ENCODE measurements around the gene ST8SIA2. TPM values are rescaled to one million over a fixed set of nuclear protein-coding genes. Genes with fewer than 3 reads are reported as not detected.
A peak's percentile ranks its signal among the peaks of the same experiment; 100 is the strongest.

Gene ST8SIA2
- total RNA-seq, 1 donor, result 0.36 TPM

DNA sequence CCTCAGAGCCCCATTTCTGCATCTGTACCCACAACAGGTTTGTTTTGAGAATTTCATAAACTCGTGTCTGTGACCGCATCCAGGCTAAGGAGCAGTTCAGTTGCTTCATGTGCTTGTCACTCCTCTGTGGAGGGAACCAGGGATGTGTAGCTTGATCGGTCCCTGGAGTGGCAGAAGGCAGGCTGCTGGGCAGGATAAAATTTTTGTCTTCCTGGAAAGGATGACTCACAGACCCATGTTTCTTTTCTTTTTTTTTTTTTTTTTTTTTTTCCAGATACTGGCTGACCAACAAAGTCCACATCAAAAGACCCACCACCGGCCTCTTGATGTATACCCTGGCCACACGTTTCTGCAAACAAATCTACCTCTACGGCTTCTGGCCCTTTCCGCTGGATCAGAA lies 70.1 kb downstream of the ST8SIA2 start:
- Histone ChIP-seq H3K27ac (ENCODE audit: low read depth, low read length) (no peak overlapping the region), H3K4me1 (ENCODE audit: insufficient read depth, low read length) (peaks cover 2% of the 10 kb centered on the region), H3K4me2 (ENCODE audit: insufficient read depth, low read length) (no peak overlapping the region), H3K27me3 (ENCODE audit: insufficient read depth, low read length) (no peaks in the 10 kb centered on the region), H3K4me3 (ENCODE audit: insufficient read depth, low read length) (no peak overlapping the region), H3K36me3 (ENCODE audit: insufficient read depth, low read length) (no peaks in the 10 kb centered on the region), H2AFZ (ENCODE audit: low read length) (no peak overlapping the region), H4K20me1 (ENCODE audit: insufficient read depth, low read length) (no peaks in the 10 kb centered on the region), H3K79me2 (ENCODE audit: insufficient read depth, low read length) (no peaks in the 10 kb centered on the region), H3K9me3 (ENCODE audit: low read depth, low read length) (no peaks in the 10 kb centered on the region)
- TF ChIP-seq, protein P1, sequence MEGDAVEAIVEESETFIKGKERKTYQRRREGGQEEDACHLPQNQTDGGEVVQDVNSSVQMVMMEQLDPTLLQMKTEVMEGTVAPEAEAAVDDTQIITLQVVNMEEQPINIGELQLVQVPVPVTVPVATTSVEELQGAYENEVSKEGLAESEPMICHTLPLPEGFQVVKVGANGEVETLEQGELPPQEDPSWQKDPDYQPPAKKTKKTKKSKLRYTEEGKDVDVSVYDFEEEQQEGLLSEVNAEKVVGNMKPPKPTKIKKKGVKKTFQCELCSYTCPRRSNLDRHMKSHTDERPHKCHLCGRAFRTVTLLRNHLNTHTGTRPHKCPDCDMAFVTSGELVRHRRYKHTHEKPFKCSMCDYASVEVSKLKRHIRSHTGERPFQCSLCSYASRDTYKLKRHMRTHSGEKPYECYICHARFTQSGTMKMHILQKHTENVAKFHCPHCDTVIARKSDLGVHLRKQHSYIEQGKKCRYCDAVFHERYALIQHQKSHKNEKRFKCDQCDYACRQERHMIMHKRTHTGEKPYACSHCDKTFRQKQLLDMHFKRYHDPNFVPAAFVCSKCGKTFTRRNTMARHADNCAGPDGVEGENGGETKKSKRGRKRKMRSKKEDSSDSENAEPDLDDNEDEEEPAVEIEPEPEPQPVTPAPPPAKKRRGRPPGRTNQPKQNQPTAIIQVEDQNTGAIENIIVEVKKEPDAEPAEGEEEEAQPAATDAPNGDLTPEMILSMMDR (IDR thresholded peaks at IDR 0.05; ENCODE audit: extremely low read depth, low read depth, low read length), result no peak
- DNase-seq (ENCODE audit: insufficient read length, low spot score, missing footprints), result peak; percentile 66

DNA sequence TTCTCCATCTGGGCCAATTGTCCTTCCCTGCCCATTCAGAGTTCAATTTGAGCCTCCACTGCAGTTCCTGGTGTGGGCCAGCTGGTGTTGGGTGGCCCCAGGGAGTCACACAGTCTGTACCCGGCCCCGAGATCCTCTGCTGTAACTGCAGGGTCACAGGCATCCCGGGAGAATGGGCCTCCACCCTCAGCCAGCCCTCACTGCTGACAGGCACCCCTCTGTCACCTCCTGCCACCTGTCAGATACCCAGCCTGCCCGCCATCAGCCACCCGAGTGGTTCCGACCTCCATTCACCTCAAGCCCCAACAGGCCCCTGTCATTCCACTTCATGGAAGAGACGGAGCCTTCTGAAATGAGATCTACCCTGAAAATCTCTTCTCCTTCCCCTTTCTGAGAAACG lies 73.2 kb downstream of the ST8SIA2 start:
- Histone ChIP-seq H4K20me1 (ENCODE audit: insufficient read depth, low read length) (no peaks in the 10 kb centered on the region), H3K4me1 (ENCODE audit: insufficient read depth, low read length) (no peaks in the 10 kb centered on the region), H3K79me2 (ENCODE audit: insufficient read depth, low read length) (no peaks in the 10 kb centered on the region), H3K4me3 (ENCODE audit: insufficient read depth, low read length) (no peak overlapping the region), H3K36me3 (ENCODE audit: insufficient read depth, low read length) (no peaks in the 10 kb centered on the region), H3K4me2 (ENCODE audit: insufficient read depth, low read length) (no peak overlapping the region), H2AFZ (ENCODE audit: low read length) (no peak overlapping the region), H3K27ac (ENCODE audit: low read depth, low read length) (no peak overlapping the region), H3K9me3 (ENCODE audit: low read depth, low read length) (no peaks in the 10 kb centered on the region), H3K27me3 (ENCODE audit: insufficient read depth, low read length) (no peaks in the 10 kb centered on the region)
- TF ChIP-seq, protein P1 (IDR thresholded peaks at IDR 0.05; ENCODE audit: extremely low read depth, low read depth, low read length), result no peak
- no peak for DNase-seq (ENCODE audit: insufficient read length, low spot score, missing footprints)

GRCh38 chr15:92467245-92467644 lies 73.6 kb downstream of the ST8SIA2 start:
- Histone ChIP-seq H3K4me2 (ENCODE audit: insufficient read depth, low read length) (no peak overlapping the region), H3K4me1 (ENCODE audit: insufficient read depth, low read length) (no peaks in the 10 kb centered on the region), H3K9me3 (ENCODE audit: low read depth, low read length) (no peaks in the 10 kb centered on the region), H4K20me1 (ENCODE audit: insufficient read depth, low read length) (no peaks in the 10 kb centered on the region), H3K79me2 (ENCODE audit: insufficient read depth, low read length) (no peaks in the 10 kb centered on the region), H3K27me3 (ENCODE audit: insufficient read depth, low read length) (no peaks in the 10 kb centered on the region), H2AFZ (ENCODE audit: low read length) (no peak overlapping the region), H3K4me3 (ENCODE audit: insufficient read depth, low read length) (no peak overlapping the region), H3K27ac (ENCODE audit: low read depth, low read length) (no peak overlapping the region), H3K36me3 (ENCODE audit: insufficient read depth, low read length) (no peaks in the 10 kb centered on the region)
- no peak for DNase-seq (ENCODE audit: insufficient read length, low spot score, missing footprints)
- TF ChIP-seq, protein P1 (IDR thresholded peaks at IDR 0.05; ENCODE audit: extremely low read depth, low read depth, low read length), result no peak

DNA sequence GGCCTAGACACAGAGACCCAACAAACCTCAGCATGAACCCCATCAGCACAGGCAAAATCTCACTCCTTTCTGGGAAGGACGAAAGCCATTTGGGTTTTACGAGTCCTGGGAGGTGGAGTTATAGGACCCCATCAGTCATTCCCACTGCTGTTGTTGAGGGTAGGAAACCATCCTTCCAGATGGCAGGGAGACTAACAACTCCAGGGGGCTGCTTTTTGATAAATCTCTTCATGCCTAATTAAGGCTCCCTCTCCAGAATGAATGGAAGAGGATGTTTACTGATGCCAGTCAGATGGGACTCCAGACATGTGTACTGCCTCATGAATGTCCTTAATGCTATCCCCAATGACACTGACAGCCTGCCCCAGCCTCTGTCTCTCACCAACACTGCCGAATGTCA lies 75.3 kb downstream of the ST8SIA2 start:
- no peaks in the 10 kb centered on the region for H3K4me1 ChIP-seq (ENCODE audit: insufficient read depth, low read length)
- H4K20me1 ChIP-seq (ENCODE audit: insufficient read depth, low read length), result no peaks in the 10 kb centered on the region
- DNase-seq (ENCODE audit: insufficient read length, low spot score, missing footprints), result no peak
- H3K4me2 ChIP-seq (ENCODE audit: insufficient read depth, low read length), result no peak overlapping the region
- no peaks in the 10 kb centered on the region for H3K27me3 ChIP-seq (ENCODE audit: insufficient read depth, low read length)
- no peak overlapping the region for H2AFZ ChIP-seq (ENCODE audit: low read length)
- no peaks in the 10 kb centered on the region for H3K9me3 ChIP-seq (ENCODE audit: low read depth, low read length)
- no peaks in the 10 kb centered on the region for H3K79me2 ChIP-seq (ENCODE audit: insufficient read depth, low read length)
- TF ChIP-seq, protein P1 (IDR thresholded peaks at IDR 0.05; ENCODE audit: extremely low read depth, low read depth, low read length), result no peak
- H3K27ac ChIP-seq (ENCODE audit: low read depth, low read length), result no peak overlapping the region
- no peaks in the 10 kb centered on the region for H3K36me3 ChIP-seq (ENCODE audit: insufficient read depth, low read length)
- H3K4me3 ChIP-seq (ENCODE audit: insufficient read depth, low read length), result no peak overlapping the region
